ENCODE results near the gene RAPGEF2. TPM values are rescaled to one million over a fixed set of nuclear protein-coding genes. Genes with fewer than 3 reads are reported as not detected.

Gene RAPGEF2
- total and polyA plus RNA-seq, 2 donors (not counting 3 experiments of a cell fraction or from before 2014, with no cell fraction given): 28.7 to 55.2 TPM

DNA sequence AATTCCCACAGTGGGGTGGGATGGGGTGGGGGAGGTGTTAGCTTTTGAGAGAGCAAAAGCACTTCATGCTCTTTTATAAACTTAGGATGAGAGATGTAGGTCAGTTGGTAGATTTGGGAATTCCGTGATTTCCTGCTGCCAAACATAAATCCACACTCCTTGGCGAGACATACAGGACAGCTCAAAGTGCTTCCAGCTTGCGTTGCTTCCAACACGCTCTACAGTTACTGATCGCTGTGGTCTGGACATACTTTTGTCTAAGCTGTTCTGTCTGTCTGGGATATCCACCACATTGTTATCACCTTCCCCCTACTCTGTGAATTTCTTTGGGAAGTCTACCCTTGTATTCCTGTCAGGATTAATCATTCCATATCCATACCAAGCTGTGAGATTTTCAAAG is 117.5 kb downstream of the RAPGEF2 start:
- intact Hi-C loops (cut with micrococcal nuclease): no loop called here
- H2AFZ ChIP-seq (ENCODE audit: low read depth, low read length): no peak overlapping the region
- H3K9me3 ChIP-seq (replicated peaks; ENCODE audit: control insufficient read depth, insufficient read depth, low read length): no peaks in the 10 kb centered on the region
- H3K27me3 ChIP-seq (ENCODE audit: control insufficient read depth in 2 of 2, insufficient read depth in 2 of 2, low read length in 2 of 2): no peaks in the 10 kb centered on the region
- H3K4me2 ChIP-seq (ENCODE audit: insufficient read depth, low read length): no peak overlapping the region
- CTCF ChIA-PET: interaction anchor here (1.1 kb wide), 1 partner anchor 202 kb away, joined by 3 read pairs; no protein-coding TSS in a partner anchor
- dilution Hi-C loops (cut with MboI; ENCODE audit: extremely low pct_ligation_motif_present, low sequenced_read_pairs): no loop called here
- POLR2A ChIA-PET: no interaction called here
- H3K27ac ChIP-seq (ENCODE audit: insufficient read depth, low read depth, low read length): no peak overlapping the region
- no peak overlapping the region for H3K9ac ChIP-seq (replicated peaks; ENCODE audit: extremely low read depth, insufficient read depth, low read length)
- peaks cover 43% of the 10 kb centered on the region for H3K79me2 ChIP-seq (ENCODE audit: control insufficient read depth, insufficient read depth, low read length)
- H3K4me1 ChIP-seq (ENCODE audit: control insufficient read depth, extremely low read depth, insufficient read depth, low read length): no peaks in the 10 kb centered on the region
- no peak for DNase-seq (ENCODE audit: low read depth, low spot score)
- H3K9me1 ChIP-seq (replicated peaks; ENCODE audit: control insufficient read depth, extremely low read depth, insufficient read depth, low read length): no peaks in the 10 kb centered on the region
- no peak for FAIRE-seq
- TF ChIP-seq CTCF (IDR thresholded peaks at IDR 0.05; ENCODE audit: extremely low read depth in 1 of 2, insufficient read depth in 1 of 2, low read depth in 1 of 2, low read length in 2 of 2) (no peak), GATA2 (IDR thresholded peaks at IDR 0.05; ENCODE audit: insufficient read depth, insufficient read length, low read depth, low read length) (no peak), FOS (IDR thresholded peaks at IDR 0.05; ENCODE audit: borderline replicate concordance, insufficient read depth, low read length) (no peak), POLR2A (IDR thresholded peaks at IDR 0.05; ENCODE audit: low read depth, low read length) (no peak), MAX (IDR thresholded peaks at IDR 0.05; ENCODE audit: insufficient read depth, insufficient read length) (no peak), JUN (IDR thresholded peaks at IDR 0.05; ENCODE audit: borderline replicate concordance, insufficient read depth, insufficient read length, low read depth) (no peak), EZH2 (IDR thresholded peaks at IDR 0.05; ENCODE audit: borderline replicate concordance, low read depth, low read length, severe bottlenecking) (no peak), POLR2AphosphoS5 (IDR thresholded peaks at IDR 0.05; ENCODE audit: insufficient read depth, low read depth, low read length) (no peak), MYC (IDR thresholded peaks at IDR 0.05; ENCODE audit: low read depth, low read length) (no peak)
- H3K4me3 ChIP-seq (replicated peaks in 1 of 3; ENCODE audit: insufficient read depth in 1 of 3, low read depth in 1 of 3, low read length in 3 of 3): no peak overlapping the region
- no peaks in the 10 kb centered on the region for H3K36me3 ChIP-seq (ENCODE audit: control insufficient read depth in 2 of 2, extremely low read depth in 1 of 2, insufficient read depth in 2 of 2, low read length in 2 of 2)
- no peaks in the 10 kb centered on the region for H4K20me1 ChIP-seq (replicated peaks; ENCODE audit: control insufficient read depth, extremely low read depth, insufficient read depth, low read length)
- no TSS peak for BruUV-seq (replicated peaks)
